Mucosa of rectum (tissue), 2 donors: ENCODE measurements around the gene CLCA1.

ENCODE experiments used
- H3K27ac ChIP-seq, 2 donors: one replicate each; pipeline ENCODE4 v1.7.0; 2013; ENCODE audit warnings: inconsistent platforms in 2 of 2, low read depth in 2 of 2, low read length in 2 of 2
- H3K27me3 ChIP-seq, 2 donors: one replicate each; pipeline ENCODE4 v1.7.0; 2013; ENCODE audit warnings: low read length in 2 of 2; ENCODE audit not compliant: control insufficient read depth in 2 of 2, insufficient read depth in 2 of 2
- H3K36me3 ChIP-seq, 2 donors: one replicate each; pipeline ENCODE4 v1.7.0; 2013; ENCODE audit warnings: low read length in 2 of 2; ENCODE audit not compliant: control insufficient read depth in 2 of 2, insufficient read depth in 2 of 2
- H3K4me1 ChIP-seq, 2 donors: one replicate each; pipeline ENCODE4 v1.7.0; 2013; ENCODE audit warnings: low read length in 2 of 2, mild to moderate bottlenecking in 1 of 2; ENCODE audit not compliant: control insufficient read depth in 2 of 2, insufficient read depth in 2 of 2
- H3K4me3 ChIP-seq, 2 donors: one replicate each; pipeline ENCODE4 v1.7.0; 2013; ENCODE audit warnings: low read length in 2 of 2
- H3K9ac ChIP-seq, 2 donors: one replicate each; pipeline ENCODE4 v1.7.0; 2013; ENCODE audit warnings: low read length in 2 of 2, low read depth in 1 of 2, mild to moderate bottlenecking in 1 of 2
- H3K9me3 ChIP-seq, 2 donors: one replicate each; pipeline ENCODE4 v1.7.0; 2013; ENCODE audit warnings: low read length in 2 of 2; ENCODE audit not compliant: control insufficient read depth in 2 of 2
- donor health status: healthy.
- donor health status: Normal muscosa, but diverticular disease.

CLCA1 gene

GRCh38 chr1:86460998-86461397 is 7.7 kb upstream of the CLCA1 start:
- Histone ChIP-seq H3K9me3 (no peaks in the 10 kb centered on the region), H3K4me3 (no peak overlapping the region), H3K36me3 (no peaks in the 10 kb centered on the region), H3K27ac (peak overlapping the region in 1 of 2 donors; percentile 69), H3K27me3 (no peaks in the 10 kb centered on the region), H3K4me1 (peaks cover 0 to 11% of the 10 kb centered on the region in 2 donors), H3K9ac (no peak overlapping the region)

DNA sequence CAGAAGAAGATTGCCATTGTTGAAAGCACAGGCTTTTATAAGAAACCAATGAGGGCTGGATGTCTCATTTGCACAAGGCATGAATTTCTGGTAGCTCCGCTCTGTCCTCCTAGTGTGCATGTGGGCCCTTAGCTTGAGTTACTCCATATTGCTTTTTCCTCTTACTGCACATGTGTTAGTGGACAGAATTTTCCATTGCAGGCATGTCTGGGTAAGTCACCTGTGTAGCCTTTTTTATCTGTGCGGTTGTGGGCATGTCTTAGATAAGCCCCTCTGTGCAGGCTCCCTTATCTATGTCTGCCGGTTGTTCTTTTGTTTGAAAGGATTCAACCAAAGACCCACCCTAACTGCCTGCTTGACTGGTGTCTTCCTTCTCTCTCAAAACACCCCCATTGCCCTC is 7.2 kb upstream of the CLCA1 start:
- Histone ChIP-seq H3K4me1 (peaks cover 0 to 11% of the 10 kb centered on the region in 2 donors), H3K27me3 (no peaks in the 10 kb centered on the region), H3K9ac (no peak overlapping the region), H3K36me3 (no peaks in the 10 kb centered on the region), H3K27ac (peak overlapping the region in 1 of 2 donors; percentile 69), H3K4me3 (no peak overlapping the region), H3K9me3 (no peaks in the 10 kb centered on the region)

DNA sequence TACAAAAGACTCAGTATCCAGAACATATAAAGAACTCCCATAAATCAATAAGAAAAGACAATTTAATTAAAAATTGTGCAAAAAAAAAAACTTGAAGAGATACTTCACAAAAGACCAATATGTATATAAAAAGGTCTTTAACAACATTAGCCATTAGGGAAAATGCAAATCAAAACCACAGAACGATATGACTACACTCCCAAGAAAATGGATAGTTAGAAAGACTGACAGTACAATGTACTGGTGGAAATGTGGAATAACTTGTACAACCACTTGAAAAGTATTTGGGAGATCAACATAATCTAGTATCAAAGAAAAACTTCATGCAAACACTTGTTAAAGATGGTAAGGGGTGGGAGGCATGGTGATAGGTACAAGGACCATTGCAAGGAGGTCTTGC is 3.9 kb upstream of the CLCA1 start:
- Histone ChIP-seq H3K4me1 (peaks cover 0 to 10% of the 10 kb centered on the region in 2 donors), H3K27me3 (no peaks in the 10 kb centered on the region), H3K9me3 (no peaks in the 10 kb centered on the region), H3K27ac (no peak overlapping the region), H3K4me3 (no peak overlapping the region), H3K9ac (no peak overlapping the region), H3K36me3 (no peaks in the 10 kb centered on the region)

GRCh38 chr1:86466109-86466844 is 2.5 kb upstream of the CLCA1 start:
- Histone ChIP-seq H3K4me3 (no peak overlapping the region), H3K9me3 (no peaks in the 10 kb centered on the region), H3K27ac (no peak overlapping the region), H3K36me3 (no peaks in the 10 kb centered on the region), H3K9ac (no peak overlapping the region), H3K4me1 (no peaks in the 10 kb centered on the region), H3K27me3 (no peaks in the 10 kb centered on the region)

- Histone ChIP-seq H3K4me1 (no peaks in the 10 kb centered on the region), H3K4me3 (no peak overlapping the region), H3K36me3 (no peaks in the 10 kb centered on the region), H3K27ac (no peak overlapping the region), H3K9ac (no peak overlapping the region), H3K27me3 (no peaks in the 10 kb centered on the region), H3K9me3 (no peaks in the 10 kb centered on the region)
These were observed 1.7 kb upstream of the CLCA1 start for GRCh38 chr1:86466986-86467385.

DNA sequence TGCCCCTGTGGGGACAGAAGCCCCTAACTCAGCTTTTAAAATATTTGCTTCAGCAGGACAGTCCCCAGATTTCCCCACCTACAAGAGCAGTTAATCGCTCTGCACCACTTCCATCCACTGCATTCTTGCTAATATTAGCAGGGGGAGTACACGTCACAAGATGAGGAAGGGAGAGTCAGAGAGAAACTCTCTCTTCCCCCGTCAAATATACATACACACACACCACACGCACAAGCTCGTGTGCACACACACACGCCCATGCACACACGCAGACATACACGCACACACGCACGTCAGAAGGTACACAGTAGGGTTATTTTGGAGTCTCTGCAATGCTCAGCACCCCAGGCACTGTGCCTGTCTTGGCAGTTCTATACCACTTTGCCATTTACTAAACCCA is 2.1 kb downstream of the CLCA1 start:
- H3K9me3 ChIP-seq: no peaks in the 10 kb centered on the region
- no peaks in the 10 kb centered on the region for H3K4me1 ChIP-seq
- no peak overlapping the region for H3K27ac ChIP-seq
- H3K27me3 ChIP-seq: no peaks in the 10 kb centered on the region
- H3K9ac ChIP-seq: no peak overlapping the region
- H3K36me3 ChIP-seq: no peaks in the 10 kb centered on the region
- H3K4me3 ChIP-seq: peak overlapping the region; percentile 22 to 60

GRCh38 chr1:86471291-86471690 is 2.6 kb downstream of the CLCA1 start:
- no peak overlapping the region for H3K27ac ChIP-seq
- H3K9me3 ChIP-seq: no peaks in the 10 kb centered on the region
- H3K27me3 ChIP-seq: no peaks in the 10 kb centered on the region
- no peaks in the 10 kb centered on the region for H3K4me1 ChIP-seq
- no peak overlapping the region for H3K9ac ChIP-seq
- no peaks in the 10 kb centered on the region for H3K36me3 ChIP-seq
- H3K4me3 ChIP-seq: peak overlapping the region; percentile 22 to 60

DNA sequence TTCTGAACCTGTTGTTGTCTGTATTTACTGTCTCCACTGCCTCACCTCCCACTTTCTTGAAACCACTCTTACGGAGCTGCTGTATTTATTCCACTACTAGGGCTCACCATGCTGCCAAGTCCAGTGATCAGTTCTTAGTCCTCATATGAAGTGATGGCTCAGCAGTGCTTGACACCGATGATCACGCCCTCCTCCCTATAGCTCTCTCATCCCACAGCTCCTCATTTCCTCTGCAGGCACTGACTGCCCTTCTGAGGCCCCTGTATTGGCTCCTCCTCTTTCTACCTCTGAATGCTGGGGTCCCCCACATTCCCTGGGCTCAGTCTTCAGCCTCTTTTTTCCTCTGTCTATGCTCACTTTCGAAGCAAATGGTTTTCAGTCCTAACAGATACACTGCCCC is 3.4 kb downstream of the CLCA1 start:
- no peaks in the 10 kb centered on the region for H3K27me3 ChIP-seq
- no peaks in the 10 kb centered on the region for H3K9me3 ChIP-seq
- H3K4me3 ChIP-seq: peak overlapping the region in 1 of 2 donors; percentile 41
- no peaks in the 10 kb centered on the region for H3K4me1 ChIP-seq
- H3K27ac ChIP-seq: no peak overlapping the region
- H3K9ac ChIP-seq: no peak overlapping the region
- H3K36me3 ChIP-seq: no peaks in the 10 kb centered on the region

DNA sequence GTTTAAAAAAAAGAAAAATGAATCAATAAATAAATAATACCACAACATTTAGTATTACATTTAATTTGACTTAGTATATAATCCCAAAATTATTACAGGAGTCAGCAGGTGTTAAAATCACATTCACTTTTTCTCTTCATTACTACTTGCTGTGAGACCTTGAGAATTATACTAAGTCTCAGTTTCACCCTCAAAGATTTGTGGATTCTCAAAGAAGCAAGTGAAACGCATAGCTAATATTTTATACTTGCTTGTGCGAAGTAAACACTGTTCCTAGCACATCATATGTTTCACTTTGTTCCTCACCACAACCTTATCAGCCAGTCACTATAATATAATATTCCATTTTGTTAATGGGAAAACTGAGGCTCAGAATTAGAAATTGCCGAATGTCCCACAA is 4.0 kb downstream of the CLCA1 start:
- H3K9me3 ChIP-seq: no peaks in the 10 kb centered on the region
- no peaks in the 10 kb centered on the region for H3K36me3 ChIP-seq
- H3K9ac ChIP-seq: no peak overlapping the region
- H3K27me3 ChIP-seq: no peaks in the 10 kb centered on the region
- no peak overlapping the region for H3K4me3 ChIP-seq
- no peak overlapping the region for H3K27ac ChIP-seq
- H3K4me1 ChIP-seq: no peaks in the 10 kb centered on the region

DNA sequence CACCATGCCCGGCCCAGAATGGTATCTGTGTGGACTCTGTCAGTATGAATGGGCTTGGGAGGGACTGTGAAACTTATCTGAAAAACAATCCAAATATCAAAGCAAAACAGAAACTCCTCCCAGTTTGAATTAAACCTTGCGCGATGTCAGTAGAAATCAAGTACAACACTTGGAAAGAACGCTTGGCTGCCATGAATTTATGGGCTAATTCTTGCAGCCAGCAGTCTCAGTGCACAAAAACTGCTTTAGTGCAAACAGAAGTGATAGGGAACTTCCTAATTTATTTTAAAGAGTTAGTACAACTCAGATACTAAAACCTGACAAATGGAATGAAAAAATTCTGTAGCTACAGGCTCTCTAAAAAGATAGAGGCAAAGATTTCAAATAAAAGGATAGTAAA is 8.5 kb downstream of the CLCA1 start:
- no peak overlapping the region for H3K9ac ChIP-seq
- H3K4me1 ChIP-seq: no peaks in the 10 kb centered on the region
- H3K36me3 ChIP-seq: no peaks in the 10 kb centered on the region
- no peak overlapping the region for H3K4me3 ChIP-seq
- H3K27ac ChIP-seq: no peak overlapping the region
- no peaks in the 10 kb centered on the region for H3K27me3 ChIP-seq
- H3K9me3 ChIP-seq: no peaks in the 10 kb centered on the region
